Transverse colon (tissue), 4 donors: Measurements from ENCODE around the gene BBX. TPM values are rescaled to one million over a fixed set of nuclear protein-coding genes. Genes with fewer than 3 reads are reported as not detected.

Experiments used
- DNase-seq: peaks from one replicate; pipeline ENCODE4 v3.0.0-alpha.2; 2019
- H3K27ac ChIP-seq, 4 donors: fragments of 200-600 bp; sonication (generic); 2 replicates each; pipeline ENCODE4 v1.5.1; 2016 to 2018; ENCODE audit warnings: inconsistent platforms in 4 of 4
- H3K27me3 ChIP-seq: fragments of 200-600 bp; sonication (generic); 2 replicates; pipeline ENCODE4 v1.5.1; 2017; ENCODE audit warnings: inconsistent platforms
- H3K36me3 ChIP-seq, 4 donors: fragments of 200-600 bp; sonication (generic); 2 replicates each; pipeline ENCODE4 v1.5.1; 2017 to 2019; ENCODE audit warnings: inconsistent platforms in 4 of 4
- H3K4me1 ChIP-seq, 4 donors: fragments of 200-600 bp; sonication (generic); 2 replicates each; pipeline ENCODE4 v1.5.1; 2017 to 2020; ENCODE audit warnings: inconsistent platforms in 4 of 4
- H3K4me3 ChIP-seq, 4 donors: fragments of 200-600 bp; sonication (generic); 1 replicate in 1 of 4; 2 replicates in 3 of 4; pipeline versions ENCODE4 v1.5.1 to v1.6.1; 2017 to 2019; ENCODE audit warnings: inconsistent platforms in 4 of 4
- H3K9me3 ChIP-seq, 2 donors: fragments of 200-600 bp; sonication (generic); 2 replicates each; pipeline ENCODE4 v1.5.1; 2017 to 2019; ENCODE audit warnings: inconsistent platforms in 2 of 2
- EP300 ChIP-seq: sonication (generic); formaldehyde crosslinking; IDR thresholded peaks from one replicate; pipeline ENCODE4 v1.6.1; 2017; ENCODE audit warnings: antibody characterized with exemption, low read depth
- POLR2A ChIP-seq: fragments of 450-650 bp; IDR thresholded peaks from one replicate; pipeline ENCODE4 v1.6.1; 2016; ENCODE audit warnings: antibody characterized with exemption, mild to moderate bottlenecking, moderate library complexity
- POLR2AphosphoS5 ChIP-seq, 3 donors: sonication (generic); formaldehyde crosslinking; IDR thresholded peaks; one replicate each; pipeline ENCODE4 v1.6.1; 2016; ENCODE audit warnings: antibody characterized with exemption in 3 of 3
- WGBS, 2 donors: methylation state at CpG; one replicate each; pipeline ENCODE4 v1.1.5; 2018; ENCODE audit warnings: low coverage in 1 of 2; 5-methylcytosine and 5-hydroxymethylcytosine counted together
- in situ Hi-C, 4 donors: fragments of 200-750 bp; cut with MboI; loops; one replicate each; pipeline versions ENCODE4 v1.15.0 to v1.15.1; 2017; ENCODE audit warnings: low sequenced_read_pairs in 3 of 4, low pct_ligation_motif_present in 1 of 4, low pct_unique_long_range_greater_than_20kb in 1 of 4
- intact Hi-C: fragments of 100-400 bp; cut with DNase I; formaldehyde crosslinking; loops from one replicate; pipeline ENCODE4 v1.15.1; 2023; ENCODE audit warnings: low total_unique reads
- total RNA-seq, 4 donors: library from RNA; depleted of rRNA; stranded (reverse); fragments of >200 nt; gene quantifications; one replicate each; pipeline ENCODE4 v1.1.0, GENCODE V29; 2016
- TF ChIP-seq, protein P1 (sequence below), 5 experiments: fragments of 200-600 bp in 3 of 5; fragments of 450-650 bp in 2 of 5; sonication (generic) in 3 of 5; IDR thresholded peaks; 1 replicate in 2 of 5; 2 replicates in 3 of 5; pipeline ENCODE4 v1.5.1; 2016 to 2017; ENCODE audit warnings: antibody characterized with exemption in 5 of 5, inconsistent platforms in 3 of 5, mild to moderate bottlenecking in 2 of 5, moderate library complexity in 1 of 5

Gene BBX
- total RNA-seq, 4 donors from 2014 or later, result 22.5 to 39.6 (median 33.1) TPM

DNA sequence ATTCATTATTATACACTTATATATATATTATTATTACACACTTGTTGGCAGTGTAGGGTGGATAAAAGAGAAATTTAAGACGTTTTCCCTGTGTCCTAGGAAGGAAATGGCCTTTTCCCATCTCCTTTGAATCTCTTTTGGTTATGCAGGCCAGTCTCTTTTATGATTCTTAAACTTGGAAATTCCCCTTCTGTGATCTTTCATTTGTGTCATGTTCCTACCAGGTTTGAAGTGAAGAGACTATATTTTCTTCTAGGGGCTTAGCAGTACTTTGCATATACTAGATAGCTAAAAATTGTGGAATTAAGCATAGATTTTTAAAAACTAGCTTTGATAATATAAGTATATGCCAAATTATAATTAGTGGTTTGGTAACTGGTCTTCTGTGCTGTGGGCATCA lies 58.5 kb downstream of the BBX start:
- no peak overlapping the region for H3K27ac ChIP-seq
- in situ Hi-C loops, result no loop called here
- WGBS, 2 donors, result 60 to 64% methylated on average over 1 of the region's 1 CpG
- H3K36me3 ChIP-seq, result no peaks in the 10 kb centered on the region
- H3K9me3 ChIP-seq, result no peaks in the 10 kb centered on the region
- no peaks in the 10 kb centered on the region for H3K27me3 ChIP-seq
- intact Hi-C loops, result no loop called here
- TF ChIP-seq, protein P1, sequence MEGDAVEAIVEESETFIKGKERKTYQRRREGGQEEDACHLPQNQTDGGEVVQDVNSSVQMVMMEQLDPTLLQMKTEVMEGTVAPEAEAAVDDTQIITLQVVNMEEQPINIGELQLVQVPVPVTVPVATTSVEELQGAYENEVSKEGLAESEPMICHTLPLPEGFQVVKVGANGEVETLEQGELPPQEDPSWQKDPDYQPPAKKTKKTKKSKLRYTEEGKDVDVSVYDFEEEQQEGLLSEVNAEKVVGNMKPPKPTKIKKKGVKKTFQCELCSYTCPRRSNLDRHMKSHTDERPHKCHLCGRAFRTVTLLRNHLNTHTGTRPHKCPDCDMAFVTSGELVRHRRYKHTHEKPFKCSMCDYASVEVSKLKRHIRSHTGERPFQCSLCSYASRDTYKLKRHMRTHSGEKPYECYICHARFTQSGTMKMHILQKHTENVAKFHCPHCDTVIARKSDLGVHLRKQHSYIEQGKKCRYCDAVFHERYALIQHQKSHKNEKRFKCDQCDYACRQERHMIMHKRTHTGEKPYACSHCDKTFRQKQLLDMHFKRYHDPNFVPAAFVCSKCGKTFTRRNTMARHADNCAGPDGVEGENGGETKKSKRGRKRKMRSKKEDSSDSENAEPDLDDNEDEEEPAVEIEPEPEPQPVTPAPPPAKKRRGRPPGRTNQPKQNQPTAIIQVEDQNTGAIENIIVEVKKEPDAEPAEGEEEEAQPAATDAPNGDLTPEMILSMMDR (IDR thresholded peaks at IDR 0.05), result no peak
- TF ChIP-seq POLR2A (no peak), EP300 (no peak), POLR2AphosphoS5 (IDR thresholded peaks at IDR 0.05) (no peak)
- no peaks in the 10 kb centered on the region for H3K4me1 ChIP-seq
- no peak for DNase-seq
- no peak overlapping the region for H3K4me3 ChIP-seq

DNA sequence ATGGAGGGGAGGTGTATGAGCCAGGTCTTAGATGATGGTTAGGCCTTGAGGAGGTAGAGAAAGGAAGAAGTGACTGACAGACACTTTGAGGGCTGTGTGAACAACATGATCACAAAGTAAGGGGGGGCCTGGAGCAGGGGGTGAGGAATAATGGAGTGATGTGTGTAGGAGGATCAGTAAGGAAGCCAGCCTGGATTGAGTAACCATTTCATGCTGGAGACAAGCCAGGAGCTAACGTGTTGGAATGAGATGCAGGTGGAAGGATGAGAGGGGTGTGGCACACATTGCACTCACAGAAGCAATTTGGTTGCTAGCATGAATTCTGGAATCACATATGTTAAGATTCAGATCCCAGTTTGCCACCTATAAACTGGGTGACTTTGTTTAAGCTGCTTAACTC lies 65.5 kb downstream of the BBX start:
- H3K27me3 ChIP-seq, result no peaks in the 10 kb centered on the region
- 14 to 33% methylated on average over 1 of the region's 1 CpG for WGBS, 2 donors
- TF ChIP-seq POLR2A, result no peak
- no peak for TF ChIP-seq EP300
- no peak for TF ChIP-seq POLR2AphosphoS5 (IDR thresholded peaks at IDR 0.05)
- TF ChIP-seq, protein P1 (IDR thresholded peaks at IDR 0.05), result no peak
- H3K4me3 ChIP-seq, result no peak overlapping the region
- H3K9me3 ChIP-seq, result no peaks in the 10 kb centered on the region
- intact Hi-C loops (no loop called here), in situ Hi-C loops (no loop called here)
- DNase-seq, result no peak
- no peaks in the 10 kb centered on the region for H3K4me1 ChIP-seq
- H3K27ac ChIP-seq, result no peak overlapping the region
- no peaks in the 10 kb centered on the region for H3K36me3 ChIP-seq

DNA sequence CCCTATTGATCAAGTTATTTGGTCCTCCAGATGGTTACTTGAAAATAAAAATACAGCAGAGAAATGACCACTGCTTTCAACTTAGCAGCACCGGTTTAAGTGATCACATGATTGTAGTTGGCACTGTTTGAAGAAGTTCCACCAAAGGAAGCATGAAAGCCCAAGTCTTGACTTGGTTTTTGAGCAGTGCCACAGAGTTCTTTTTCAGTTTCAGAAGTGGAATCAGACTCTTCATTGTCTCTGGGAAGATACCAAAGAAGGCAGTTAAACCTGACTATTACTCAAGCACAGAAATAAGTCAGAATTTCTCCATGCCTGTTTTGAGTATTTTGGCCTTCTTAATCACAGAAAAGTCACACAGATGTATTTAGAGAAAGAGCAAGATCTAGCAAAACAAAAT lies 66.7 kb downstream of the BBX start:
- no peaks in the 10 kb centered on the region for H3K36me3 ChIP-seq
- no peaks in the 10 kb centered on the region for H3K4me1 ChIP-seq
- no peak overlapping the region for H3K27ac ChIP-seq
- H3K9me3 ChIP-seq, result no peaks in the 10 kb centered on the region
- no peak overlapping the region for H3K4me3 ChIP-seq
- intact Hi-C loops, result no loop called here
- TF ChIP-seq POLR2A (no peak), POLR2AphosphoS5 (IDR thresholded peaks at IDR 0.05) (no peak), EP300 (no peak)
- TF ChIP-seq, protein P1 (IDR thresholded peaks at IDR 0.05), result no peak
- 40 to 47% methylated on average over 1 of the region's 1 CpG for WGBS, 2 donors
- no peak for DNase-seq
- in situ Hi-C loops, result no loop called here
- no peaks in the 10 kb centered on the region for H3K27me3 ChIP-seq

DNA sequence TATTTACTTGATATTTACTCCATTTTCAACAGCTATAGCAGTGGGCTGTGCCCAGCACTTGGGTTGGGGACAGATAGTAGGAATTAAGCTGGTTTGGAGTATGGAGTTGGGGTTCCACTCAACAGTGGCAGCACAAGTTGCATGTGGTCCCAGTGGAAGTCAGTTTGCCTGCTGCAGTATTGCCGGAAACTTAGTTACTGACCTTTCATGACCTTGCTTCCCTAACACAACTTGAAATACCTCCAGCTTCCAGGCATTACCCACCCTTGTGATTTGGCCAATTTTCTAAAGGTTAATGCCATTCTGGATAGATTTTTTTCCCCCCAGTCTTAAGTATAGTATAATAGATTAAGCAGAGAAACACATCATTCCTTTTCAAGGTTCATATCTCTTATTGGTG lies 68.0 kb downstream of the BBX start:
- TF ChIP-seq EP300 (no peak), POLR2AphosphoS5 (IDR thresholded peaks at IDR 0.05) (no peak), POLR2A (no peak)
- TF ChIP-seq, protein P1 (IDR thresholded peaks at IDR 0.05), result no peak
- intact Hi-C loops, result no loop called here
- Histone ChIP-seq H3K36me3 (no peaks in the 10 kb centered on the region), H3K27me3 (no peaks in the 10 kb centered on the region), H3K4me3 (no peak overlapping the region), H3K4me1 (no peaks in the 10 kb centered on the region), H3K27ac (no peak overlapping the region), H3K9me3 (no peaks in the 10 kb centered on the region)
- in situ Hi-C loops, result no loop called here
- no peak for DNase-seq
- 94% methylated on average over 1 of the region's 1 CpG; no CpG with 5 or more reads in 1 of the 2 donors for WGBS, 2 donors
